IPS-11a (cell line): ENCODE results near the gene FGF19.

Experiments
- H3K4me3 ChIP-seq: one replicate; pipeline ENCODE4 v1.5.1; 2013; ENCODE audit warnings: low read depth, low read length, control low read depth

FGF19 gene

DNA sequence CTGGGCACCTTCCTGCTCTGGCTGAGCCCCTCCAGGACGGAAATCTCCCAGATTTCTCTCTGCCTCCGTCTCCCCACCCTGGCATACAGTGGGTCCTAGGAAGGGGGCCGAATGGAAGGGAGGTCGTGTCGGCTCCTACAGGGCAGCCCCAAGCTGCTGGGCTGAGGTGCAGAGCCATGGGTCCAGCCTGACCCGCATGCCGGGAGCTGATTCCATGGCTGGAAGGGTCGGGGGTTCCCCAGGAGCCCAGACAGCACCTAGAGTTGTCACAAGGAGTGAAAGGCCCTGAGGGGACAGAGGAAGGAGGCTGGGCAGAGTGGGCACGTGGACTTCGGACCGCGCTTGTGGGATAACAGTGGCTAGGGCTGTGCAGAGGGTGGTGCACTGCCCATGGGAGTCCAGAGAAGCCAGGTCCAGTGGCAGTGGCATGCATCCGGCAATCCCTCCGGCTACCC lies 46.3 kb downstream of the FGF19 start:
- H3K4me3 ChIP-seq, result no peak overlapping the region

DNA sequence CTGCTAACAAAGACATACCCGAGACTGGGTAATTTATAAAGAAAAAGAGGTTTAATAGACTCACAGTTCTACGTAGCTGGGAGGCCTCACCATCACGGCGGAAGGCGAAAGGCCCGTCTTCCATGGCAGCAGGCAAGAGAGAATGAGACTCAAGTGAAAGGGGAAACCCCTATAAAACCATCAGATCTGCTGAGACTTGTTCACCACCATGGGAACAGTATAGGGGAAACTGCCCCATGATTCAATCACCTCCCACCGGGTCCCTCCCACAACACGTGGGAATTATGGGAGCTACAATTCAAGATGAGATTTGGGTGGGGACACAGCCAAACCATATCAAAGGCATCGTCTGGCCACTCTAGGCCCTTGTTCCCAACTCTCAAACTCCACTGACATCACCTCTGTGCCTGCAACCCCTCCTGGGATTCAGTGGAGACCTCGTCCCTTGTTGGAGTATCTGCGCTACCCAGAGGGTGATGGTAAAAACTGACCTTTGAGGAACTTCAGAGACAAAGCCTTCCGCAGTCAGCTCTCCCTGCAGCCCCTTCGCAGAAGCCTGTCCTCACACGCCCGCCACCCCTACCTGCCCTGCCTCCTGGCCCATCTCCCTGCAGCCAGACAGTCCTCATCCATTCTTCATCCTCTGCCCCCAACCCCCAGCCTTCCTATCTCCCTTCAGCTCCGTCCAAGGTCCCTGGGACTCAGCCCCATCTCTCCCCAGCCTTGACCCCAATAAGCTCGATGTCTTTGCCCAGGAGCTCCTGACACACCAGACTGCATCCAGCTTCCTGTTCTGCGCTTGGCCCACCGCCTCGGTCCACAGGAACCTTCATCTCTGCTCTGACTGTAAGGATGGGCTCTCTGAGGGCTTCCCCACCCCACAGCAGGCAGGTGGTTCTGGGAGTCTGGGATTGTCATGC lies 47.0 kb downstream of the FGF19 start:
- no peak overlapping the region for H3K4me3 ChIP-seq

DNA sequence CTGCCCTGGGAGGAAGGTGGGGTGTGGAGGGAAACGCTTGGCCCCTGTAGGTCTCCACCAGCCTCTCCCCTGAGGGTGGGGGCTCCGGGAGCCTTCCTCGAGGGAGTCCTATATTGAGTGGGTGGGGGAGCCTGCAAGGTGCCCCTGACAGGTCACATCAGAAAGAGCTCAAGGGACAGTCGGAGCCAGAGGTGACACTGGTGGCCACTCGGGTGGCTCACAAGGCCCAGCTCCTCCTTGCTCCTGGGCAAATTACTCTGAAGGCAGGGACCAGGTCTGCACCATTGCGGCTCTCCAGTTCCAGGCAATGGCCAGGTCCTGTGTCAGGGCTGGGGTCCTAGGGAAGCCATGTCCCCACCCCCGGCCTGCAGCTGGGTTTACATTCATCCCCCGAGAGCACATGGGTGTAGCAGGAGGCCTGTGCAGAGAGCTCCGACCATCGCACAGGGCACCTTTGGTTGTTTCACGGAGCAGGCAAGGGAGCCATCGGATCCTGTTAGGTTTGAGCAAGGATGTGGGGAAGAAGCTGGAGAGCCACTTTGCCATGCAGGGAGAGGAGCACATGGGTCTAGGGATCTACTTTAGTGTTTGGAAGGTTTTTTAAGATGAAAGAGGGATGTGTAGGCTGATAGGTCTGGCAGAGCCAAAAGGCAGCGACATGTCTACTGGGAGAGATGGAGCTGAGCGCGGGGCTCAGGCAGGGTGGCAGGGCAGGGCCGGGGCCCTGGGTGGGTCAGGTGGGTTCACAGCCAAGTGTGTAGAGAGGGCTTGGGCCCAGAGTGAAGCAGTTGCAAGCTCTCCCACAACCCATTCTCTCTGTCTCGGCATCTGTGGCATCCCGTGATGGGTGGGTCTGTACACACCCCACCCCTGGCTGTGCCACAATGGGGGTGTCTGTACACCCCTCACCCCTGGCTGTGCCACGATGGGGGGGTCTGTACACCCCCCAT lies 48.1 kb downstream of the FGF19 start:
- H3K4me3 ChIP-seq, result no peak overlapping the region

DNA sequence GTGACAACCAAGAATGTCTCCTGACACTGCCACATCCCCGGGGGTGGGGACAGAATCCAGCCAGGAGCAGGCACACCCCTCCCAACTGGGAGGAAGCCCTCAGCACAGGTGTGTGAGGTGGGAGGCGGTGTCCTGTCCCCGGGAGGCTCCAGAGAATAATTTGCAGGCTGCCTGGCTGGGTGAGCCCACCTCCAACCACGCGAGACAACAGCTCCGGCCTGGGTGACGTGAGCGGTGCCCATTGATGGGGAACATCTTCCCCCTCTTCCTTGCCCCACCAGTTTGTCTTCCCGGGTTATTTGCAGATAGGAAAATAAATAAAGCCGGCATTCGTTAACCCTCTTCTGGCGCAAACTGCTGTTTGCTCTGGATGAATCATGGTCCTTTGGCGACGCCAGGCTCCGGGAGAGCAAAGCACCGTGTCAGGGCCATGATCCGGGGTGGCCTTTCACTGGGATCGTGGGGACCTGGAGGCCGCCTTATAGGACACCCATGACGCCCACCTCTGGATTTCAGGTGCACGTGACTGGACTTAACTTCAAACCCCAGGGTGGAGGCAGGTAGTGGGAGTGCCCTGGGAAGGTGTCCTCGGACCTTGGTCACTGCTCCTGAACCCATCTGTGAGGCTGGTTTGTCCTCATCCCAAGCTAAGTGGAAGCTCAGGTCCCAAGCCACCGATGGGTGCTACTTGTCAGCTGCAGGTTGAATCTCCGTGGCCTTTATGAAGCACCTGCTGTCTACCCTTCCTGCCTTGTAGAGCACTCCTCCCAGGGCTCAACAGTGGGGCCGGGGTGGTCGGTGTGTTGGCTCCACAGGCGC lies 49.0 kb downstream of the FGF19 start:
- no peak overlapping the region for H3K4me3 ChIP-seq

DNA sequence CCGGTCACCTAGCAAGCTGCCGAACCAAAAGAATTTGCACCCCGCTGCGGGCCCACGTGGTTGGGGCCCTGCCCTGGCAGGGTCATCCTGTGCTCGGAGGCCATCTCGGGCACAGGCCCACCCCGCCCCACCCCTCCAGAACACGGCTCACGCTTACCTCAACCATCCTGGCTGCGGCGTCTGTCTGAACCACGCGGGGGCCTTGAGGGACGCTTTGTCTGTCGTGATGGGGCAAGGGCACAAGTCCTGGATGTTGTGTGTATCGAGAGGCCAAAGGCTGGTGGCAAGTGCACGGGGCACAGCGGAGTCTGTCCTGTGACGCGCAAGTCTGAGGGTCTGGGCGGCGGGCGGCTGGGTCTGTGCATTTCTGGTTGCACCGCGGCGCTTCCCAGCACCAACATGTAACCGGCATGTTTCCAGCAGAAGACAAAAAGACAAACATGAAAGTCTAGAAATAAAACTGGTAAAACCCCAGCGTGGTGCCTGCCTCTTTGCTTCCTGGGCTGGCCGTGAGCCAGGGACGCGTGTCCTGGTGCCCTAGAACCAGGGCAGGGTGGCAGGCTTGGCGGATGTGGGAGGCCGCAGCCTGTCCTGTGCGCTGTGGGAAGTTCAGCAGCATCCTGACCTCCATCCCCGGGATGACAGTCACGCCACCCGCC lies 49.7 kb downstream of the FGF19 start:
- H3K4me3 ChIP-seq, result no peak overlapping the region

DNA sequence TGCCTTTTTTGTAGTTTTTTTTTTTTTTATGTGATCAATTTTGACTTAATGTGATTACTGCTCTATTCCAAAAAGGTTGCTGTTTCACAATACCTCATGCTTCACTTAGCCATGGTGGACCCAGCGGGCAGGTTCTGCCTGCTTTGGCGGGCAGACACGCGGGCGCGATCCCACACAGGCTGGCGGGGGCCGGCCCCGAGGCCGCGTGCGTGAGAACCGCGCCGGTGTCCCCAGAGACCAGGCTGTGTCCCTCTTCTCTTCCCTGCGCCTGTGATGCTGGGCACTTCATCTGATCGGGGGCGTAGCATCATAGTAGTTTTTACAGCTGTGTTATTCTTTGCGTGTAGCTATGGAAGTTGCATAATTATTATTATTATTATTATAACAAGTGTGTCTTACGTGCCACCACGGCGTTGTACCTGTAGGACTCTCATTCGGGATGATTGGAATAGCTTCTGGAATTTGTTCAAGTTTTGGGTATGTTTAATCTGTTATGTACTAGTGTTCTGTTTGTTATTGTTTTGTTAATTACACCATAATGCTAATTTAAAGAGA lies 50.3 kb downstream of the FGF19 start:
- no peak overlapping the region for H3K4me3 ChIP-seq

DNA sequence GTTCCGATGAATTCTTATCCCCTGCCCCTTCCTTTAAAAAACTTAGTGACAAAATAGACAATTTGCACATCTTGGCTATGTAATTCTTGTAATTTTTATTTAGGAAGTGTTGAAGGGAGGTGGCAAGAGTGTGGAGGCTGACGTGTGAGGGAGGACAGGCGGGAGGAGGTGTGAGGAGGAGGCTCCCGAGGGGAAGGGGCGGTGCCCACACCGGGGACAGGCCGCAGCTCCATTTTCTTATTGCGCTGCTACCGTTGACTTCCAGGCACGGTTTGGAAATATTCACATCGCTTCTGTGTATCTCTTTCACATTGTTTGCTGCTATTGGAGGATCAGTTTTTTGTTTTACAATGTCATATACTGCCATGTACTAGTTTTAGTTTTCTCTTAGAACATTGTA lies 50.8 kb downstream of the FGF19 start:
- H3K4me3 ChIP-seq, result no peak overlapping the region

DNA sequence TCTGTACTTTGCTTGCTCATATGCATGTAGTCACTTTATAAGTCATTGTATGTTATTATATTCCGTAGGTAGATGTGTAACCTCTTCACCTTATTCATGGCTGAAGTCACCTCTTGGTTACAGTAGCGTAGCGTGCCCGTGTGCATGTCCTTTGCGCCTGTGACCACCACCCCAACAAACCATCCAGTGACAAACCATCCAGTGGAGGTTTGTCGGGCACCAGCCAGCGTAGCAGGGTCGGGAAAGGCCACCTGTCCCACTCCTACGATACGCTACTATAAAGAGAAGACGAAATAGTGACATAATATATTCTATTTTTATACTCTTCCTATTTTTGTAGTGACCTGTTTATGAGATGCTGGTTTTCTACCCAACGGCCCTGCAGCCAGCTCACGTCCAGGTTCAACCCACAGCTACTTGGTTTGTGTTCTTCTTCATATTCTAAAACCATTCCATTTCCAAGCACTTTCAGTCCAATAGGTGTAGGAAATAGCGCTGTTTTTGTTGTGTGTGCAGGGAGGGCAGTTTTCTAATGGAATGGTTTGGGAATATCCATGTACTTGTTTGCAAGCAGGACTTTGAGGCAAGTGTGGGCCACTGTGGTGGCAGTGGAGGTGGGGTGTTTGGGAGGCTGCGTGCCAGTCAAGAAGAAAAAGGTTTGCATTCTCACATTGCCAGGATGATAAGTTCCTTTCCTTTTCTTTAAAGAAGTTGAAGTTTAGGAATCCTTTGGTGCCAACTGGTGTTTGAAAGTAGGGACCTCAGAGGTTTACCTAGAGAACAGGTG lies 51.8 kb downstream of the FGF19 start:
- no peak overlapping the region for H3K4me3 ChIP-seq

DNA sequence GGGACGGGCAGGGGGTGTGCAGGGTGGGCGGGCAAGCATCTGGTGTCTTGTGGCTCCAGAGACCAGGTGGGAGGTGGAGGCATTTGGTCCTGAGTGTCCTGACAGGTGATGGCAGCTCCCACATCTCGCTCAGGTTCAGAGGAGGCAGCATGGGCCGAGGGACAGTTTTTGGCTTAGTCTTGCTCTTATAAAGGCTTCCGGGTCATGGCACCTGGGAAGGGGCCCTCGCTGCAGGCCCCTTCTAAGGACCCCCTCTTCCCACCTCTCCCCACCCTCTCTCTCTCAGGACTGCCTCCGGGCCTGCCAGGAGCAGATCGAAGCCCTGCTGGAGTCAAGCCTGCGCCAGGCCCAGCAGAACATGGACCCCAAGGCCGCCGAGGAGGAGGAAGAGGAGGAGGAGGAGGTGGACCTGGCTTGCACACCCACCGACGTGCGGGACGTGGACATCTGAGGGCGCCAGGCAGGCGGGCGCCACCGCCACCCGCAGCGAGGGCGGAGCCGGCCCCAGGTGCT lies 52.9 kb downstream of the FGF19 start:
- H3K4me3 ChIP-seq, result no peak overlapping the region

DNA sequence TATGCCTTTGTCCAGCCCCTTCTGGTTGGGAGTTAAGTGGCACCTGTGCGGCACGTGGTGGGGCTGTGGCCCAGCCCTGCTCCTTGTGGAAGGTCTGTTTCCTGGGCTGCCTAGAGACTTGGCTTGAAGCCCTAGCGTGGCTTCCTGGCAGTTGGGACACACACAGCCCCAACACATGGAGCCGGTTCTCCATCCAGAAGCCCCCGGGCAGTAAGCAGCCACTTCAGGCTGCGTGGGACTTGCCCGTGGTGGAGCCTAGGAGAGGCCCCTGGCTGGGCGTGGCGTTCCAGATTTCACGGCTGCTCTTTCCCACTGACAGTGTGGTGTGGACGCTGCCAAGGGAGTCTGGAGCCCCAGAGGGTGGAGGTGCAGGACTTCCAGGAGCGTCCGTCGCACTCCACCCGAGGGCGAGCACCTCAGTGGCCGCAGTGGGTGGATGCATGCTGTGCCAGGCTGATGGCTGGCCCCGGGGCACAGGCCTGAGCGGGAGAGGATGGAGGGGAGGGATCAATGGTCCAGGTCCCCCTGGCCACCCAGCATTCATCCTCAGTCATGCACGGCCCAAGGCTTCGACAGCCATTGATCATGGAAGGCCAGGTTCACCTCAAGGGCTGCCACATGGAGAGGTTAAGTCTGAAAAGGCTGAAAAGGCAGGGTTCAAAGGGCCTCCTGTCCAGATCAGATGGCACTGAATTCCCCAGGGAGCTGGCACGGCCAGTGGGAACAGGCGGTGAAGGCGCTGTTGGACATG lies 53.6 kb downstream of the FGF19 start:
- no peak overlapping the region for H3K4me3 ChIP-seq

DNA sequence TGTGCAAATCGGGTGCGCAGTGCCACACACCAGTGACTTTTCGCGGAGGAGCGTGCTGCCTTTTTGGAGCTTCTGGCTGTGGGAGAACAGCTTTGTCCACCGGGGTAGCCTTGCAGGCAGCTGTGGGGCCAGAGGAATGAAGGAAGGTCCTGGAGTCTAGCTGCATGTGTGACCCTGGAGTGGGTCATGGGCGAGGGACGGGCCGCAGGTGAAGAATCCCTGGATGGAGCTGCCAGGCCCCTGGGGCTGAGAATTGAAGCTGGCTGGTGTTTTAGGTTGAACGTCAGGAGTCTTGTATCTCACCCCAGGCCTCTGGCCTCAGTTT lies 54.3 kb downstream of the FGF19 start:
- no peak overlapping the region for H3K4me3 ChIP-seq

DNA sequence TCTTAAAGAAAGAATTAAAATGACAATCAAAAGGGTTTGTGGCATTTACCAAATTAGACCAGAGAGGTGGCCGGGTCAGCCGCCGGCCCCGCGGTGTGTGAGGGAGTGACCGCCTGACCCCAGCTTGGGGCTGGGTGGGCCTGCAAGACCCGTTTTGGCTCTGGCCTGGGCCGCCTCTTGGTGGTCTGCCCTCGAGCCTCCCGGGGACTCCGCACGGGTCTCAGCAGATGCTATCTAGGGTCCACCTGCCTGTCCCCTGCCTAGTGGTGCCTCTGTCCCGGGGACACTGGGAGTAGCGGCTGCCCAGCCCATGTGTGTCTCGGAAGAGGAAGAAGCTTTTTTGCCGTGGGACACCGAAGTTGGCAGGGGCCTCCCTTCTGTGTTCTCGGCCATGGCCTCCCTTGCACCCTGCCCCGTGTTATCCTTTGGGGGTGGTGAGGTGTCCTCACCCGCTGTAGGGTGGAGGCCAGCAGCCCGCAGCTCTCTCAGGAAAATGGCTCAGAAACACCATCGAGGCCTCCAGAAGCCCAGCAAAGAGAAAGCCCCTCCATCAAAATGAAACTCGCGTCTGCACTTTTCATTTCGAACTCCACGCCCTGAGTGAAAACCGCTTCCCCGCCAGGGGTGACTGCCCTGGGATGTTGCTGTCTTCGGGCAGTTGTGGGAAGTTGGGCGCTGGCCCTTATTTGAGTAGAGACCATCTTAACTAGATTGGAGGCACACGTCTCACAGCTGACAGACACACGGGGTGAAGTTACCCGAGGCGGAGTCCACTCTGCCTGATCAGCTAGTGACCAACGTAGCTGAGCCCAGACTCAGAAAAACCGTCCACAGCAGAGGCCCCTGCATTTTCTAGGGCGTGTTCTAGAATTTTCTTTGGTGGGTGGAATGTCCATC lies 54.9 kb downstream of the FGF19 start:
- H3K4me3 ChIP-seq, result no peak overlapping the region
